ENCODE measurements around the gene HABP4. TPM values are rescaled to one million over a fixed set of nuclear protein-coding genes. Genes with fewer than 3 reads are reported as not detected.

Gene HABP4
- total and polyA plus RNA-seq, 9 of the 15 experiments (the other 6 are each of a cell fraction or from before 2014, with no cell fraction given): 0.38 to 2.4 (median 1.9) TPM

DNA sequence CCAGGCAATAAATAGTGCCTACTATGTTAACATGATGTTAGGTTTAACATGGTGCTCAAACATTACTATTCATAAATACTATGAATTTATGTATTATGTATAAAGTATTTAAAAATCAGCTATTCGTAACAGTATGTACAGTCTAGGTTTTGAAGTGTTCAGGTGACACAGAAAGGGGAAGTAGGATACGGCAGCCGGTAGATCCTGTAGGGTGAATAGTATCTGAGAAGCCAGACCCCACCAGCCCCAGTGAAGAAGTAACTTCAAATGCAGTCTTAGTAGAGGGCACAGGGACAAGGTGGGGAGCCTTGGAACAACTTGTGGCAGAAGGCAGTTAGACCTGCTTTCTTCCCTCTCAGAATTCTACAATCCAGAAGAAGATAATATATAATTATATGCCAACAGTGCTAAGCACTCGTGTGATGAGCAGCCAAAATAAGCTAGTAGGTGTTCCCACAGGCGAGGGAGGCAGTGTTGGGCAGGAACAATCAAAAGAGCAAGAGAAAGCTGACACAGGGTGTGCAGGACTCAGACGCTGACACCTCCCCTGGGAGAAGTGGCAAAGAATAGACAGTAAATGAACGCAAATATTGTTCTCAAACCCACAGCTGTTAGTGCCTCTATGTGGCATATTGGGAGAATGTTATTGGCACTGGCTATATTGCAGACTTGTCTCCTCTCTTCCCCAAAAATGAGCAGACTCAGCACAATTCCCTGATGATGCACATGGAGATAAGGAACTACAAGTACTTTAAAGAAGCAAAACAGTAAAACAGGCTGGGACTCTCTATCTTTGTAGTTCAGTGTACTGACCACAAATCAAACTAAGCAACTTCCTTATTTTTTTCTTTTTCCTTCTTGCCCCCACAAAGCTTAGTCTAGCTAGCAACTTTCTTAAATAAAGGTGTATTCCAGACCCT is 36.4 kb upstream of the HABP4 start (continued):
- TF ChIP-seq, protein P1, sequence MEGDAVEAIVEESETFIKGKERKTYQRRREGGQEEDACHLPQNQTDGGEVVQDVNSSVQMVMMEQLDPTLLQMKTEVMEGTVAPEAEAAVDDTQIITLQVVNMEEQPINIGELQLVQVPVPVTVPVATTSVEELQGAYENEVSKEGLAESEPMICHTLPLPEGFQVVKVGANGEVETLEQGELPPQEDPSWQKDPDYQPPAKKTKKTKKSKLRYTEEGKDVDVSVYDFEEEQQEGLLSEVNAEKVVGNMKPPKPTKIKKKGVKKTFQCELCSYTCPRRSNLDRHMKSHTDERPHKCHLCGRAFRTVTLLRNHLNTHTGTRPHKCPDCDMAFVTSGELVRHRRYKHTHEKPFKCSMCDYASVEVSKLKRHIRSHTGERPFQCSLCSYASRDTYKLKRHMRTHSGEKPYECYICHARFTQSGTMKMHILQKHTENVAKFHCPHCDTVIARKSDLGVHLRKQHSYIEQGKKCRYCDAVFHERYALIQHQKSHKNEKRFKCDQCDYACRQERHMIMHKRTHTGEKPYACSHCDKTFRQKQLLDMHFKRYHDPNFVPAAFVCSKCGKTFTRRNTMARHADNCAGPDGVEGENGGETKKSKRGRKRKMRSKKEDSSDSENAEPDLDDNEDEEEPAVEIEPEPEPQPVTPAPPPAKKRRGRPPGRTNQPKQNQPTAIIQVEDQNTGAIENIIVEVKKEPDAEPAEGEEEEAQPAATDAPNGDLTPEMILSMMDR (IDR thresholded peaks at IDR 0.05 in 2 of 3, conservative IDR thresholded peaks at IDR 0.05 in 1 of 3; ENCODE audit: insufficient read depth in 2 of 3, low read depth in 1 of 3, low read length in 3 of 3): no peak
- TF ChIP-seq ZKSCAN1 (IDR thresholded peaks at IDR 0.05; ENCODE audit: low read depth, low read length): 0 out of 2 replicates have a peak, but pooled peaks have one; percentile 16
- TF ChIP-seq, protein P2, sequence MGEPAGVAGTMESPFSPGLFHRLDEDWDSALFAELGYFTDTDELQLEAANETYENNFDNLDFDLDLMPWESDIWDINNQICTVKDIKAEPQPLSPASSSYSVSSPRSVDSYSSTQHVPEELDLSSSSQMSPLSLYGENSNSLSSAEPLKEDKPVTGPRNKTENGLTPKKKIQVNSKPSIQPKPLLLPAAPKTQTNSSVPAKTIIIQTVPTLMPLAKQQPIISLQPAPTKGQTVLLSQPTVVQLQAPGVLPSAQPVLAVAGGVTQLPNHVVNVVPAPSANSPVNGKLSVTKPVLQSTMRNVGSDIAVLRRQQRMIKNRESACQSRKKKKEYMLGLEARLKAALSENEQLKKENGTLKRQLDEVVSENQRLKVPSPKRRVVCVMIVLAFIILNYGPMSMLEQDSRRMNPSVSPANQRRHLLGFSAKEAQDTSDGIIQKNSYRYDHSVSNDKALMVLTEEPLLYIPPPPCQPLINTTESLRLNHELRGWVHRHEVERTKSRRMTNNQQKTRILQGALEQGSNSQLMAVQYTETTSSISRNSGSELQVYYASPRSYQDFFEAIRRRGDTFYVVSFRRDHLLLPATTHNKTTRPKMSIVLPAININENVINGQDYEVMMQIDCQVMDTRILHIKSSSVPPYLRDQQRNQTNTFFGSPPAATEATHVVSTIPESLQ (CRISPR knock-in tag; IDR thresholded peaks at IDR 0.05): no peak
- no peak for TF ChIP-seq BRF1 (IDR thresholded peaks at IDR 0.05; ENCODE audit: borderline replicate concordance, extremely low read depth, insufficient read length)
- TF ChIP-seq, protein P3, sequence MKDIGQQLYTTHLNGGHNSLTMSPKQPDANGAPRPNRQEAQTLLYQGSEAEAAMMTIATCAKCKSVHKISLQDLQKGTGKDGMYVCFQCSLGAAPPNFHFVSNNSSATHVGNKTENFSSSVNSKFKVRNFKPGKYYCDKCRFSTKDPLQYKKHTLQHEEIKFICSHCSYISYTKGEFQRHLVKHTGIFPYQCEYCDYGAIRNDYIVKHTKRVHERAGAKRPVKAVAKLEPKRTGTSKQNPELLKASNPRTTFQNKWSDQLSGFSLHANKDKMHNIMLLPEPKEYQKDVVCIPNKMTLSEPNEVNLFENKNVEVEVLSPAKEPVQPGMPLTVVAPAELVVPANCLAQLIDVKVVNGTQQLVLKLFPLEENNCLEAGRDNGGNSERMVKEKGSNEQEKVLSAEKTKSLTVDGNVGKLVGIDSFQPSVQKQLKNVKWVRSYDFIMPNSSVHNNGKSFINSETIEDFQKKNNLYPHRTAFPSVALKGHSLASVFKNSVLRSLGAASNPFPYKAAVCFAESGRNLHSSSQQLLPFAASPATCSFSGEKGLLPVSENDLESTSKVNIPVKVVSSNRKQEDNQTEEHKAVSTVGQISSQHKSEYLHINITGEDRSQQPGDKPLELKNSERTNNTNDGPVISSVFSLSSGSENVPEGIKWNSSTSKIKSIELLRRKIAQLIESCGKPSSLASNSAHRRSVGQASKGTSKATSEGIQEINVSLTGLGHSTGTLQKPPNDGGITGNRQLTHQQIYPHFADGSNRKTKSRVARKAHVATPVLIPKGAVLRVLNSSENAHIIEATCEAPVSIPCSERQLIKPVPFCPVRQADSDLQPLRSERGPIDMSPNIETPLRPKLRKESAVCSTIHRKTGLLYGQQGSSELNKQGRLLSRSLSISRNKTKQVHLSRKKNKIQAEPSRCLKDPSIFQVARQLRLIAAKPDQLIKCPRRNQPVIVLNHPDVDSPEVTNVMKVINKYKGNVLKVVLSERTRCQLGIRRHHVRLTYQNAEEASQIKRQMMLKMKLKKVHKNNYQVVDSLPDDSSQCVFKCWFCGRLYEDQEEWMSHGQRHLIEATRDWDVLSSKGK (CRISPR knock-in tag; IDR thresholded peaks at IDR 0.05): no peak
- no peak for TF ChIP-seq TAF7 (tag; IDR thresholded peaks at IDR 0.05)
- no peak for TF ChIP-seq CBX1 (IDR thresholded peaks at IDR 0.05; ENCODE audit: low read depth)
- TF ChIP-seq ZC3H11A (IDR thresholded peaks at IDR 0.05; ENCODE audit: low read depth, low read length): no peak
- TF ChIP-seq STAT5A (IDR thresholded peaks at IDR 0.05; ENCODE audit: borderline replicate concordance, low read length): no peak
- TF ChIP-seq ZNF324 (CRISPR knock-in tag; IDR thresholded peaks at IDR 0.05): no peak
- no peak for TF ChIP-seq CTBP1 (IDR thresholded peaks at IDR 0.05; ENCODE audit: borderline replicate concordance)
- TF ChIP-seq, protein P4, sequence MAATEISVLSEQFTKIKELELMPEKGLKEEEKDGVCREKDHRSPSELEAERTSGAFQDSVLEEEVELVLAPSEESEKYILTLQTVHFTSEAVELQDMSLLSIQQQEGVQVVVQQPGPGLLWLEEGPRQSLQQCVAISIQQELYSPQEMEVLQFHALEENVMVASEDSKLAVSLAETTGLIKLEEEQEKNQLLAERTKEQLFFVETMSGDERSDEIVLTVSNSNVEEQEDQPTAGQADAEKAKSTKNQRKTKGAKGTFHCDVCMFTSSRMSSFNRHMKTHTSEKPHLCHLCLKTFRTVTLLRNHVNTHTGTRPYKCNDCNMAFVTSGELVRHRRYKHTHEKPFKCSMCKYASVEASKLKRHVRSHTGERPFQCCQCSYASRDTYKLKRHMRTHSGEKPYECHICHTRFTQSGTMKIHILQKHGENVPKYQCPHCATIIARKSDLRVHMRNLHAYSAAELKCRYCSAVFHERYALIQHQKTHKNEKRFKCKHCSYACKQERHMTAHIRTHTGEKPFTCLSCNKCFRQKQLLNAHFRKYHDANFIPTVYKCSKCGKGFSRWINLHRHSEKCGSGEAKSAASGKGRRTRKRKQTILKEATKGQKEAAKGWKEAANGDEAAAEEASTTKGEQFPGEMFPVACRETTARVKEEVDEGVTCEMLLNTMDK (IDR thresholded peaks at IDR 0.05; ENCODE audit: borderline replicate concordance, insufficient read depth, low read depth, low read length, poor library complexity, severe bottlenecking): no peak
- TF ChIP-seq OTX1 (CRISPR knock-in tag; IDR thresholded peaks at IDR 0.05): no peak
- TF ChIP-seq ZNF551 (CRISPR knock-in tag; IDR thresholded peaks at IDR 0.05): no peak
- TF ChIP-seq ZNF830 (CRISPR knock-in tag; IDR thresholded peaks at IDR 0.05): no peak
